H1 (cell line): Measurements from ENCODE around the gene SLC37A3.

ENCODE experiments used
- CTCF ChIP-seq, 3 experiments: IDR thresholded peaks; 1 replicate in 2 of 3; 2 replicates in 1 of 3; pipeline versions ENCODE4 v1.5.1 to v1.6.1; 2011; ENCODE audit warnings: low read length in 3 of 3, mild to moderate bottlenecking in 3 of 3, inconsistent platforms in 2 of 3, low read depth in 1 of 3, moderate library complexity in 1 of 3; ENCODE audit not compliant: insufficient read depth in 1 of 3; ENCODE audit errors: control extremely low read depth in 1 of 3
- E2F6 ChIP-seq: IDR thresholded peaks from 2 replicates; pipeline ENCODE4 v1.6.1; 2012; ENCODE audit warnings: inconsistent platforms
- EP300 ChIP-seq, 2 experiments: IDR thresholded peaks; 1 replicate in 1 of 2; 2 replicates in 1 of 2; pipeline ENCODE4 v1.6.1; 2011 to 2012; ENCODE audit warnings: low read depth in 2 of 2, low read length in 2 of 2, mild to moderate bottlenecking in 2 of 2, borderline replicate concordance in 1 of 2, inconsistent platforms in 1 of 2, moderate library complexity in 1 of 2
- EZH2 ChIP-seq: fragments of 200-600 bp; sonication (generic); IDR thresholded peaks from 2 replicates; pipeline ENCODE4 v1.7.1; 2012; ENCODE audit warnings: low read depth, mild to moderate bottlenecking, moderate library complexity, low read length, inconsistent platforms; ENCODE audit not compliant: severe bottlenecking
- NRF1 ChIP-seq: IDR thresholded peaks from 2 replicates; pipeline ENCODE4 v1.6.1; 2011; ENCODE audit warnings: mild to moderate bottlenecking, low read depth, low read length, improper control_type of control experiment
- PHF8 ChIP-seq: fragments of 200-600 bp; sonication (generic); conservative IDR thresholded peaks from 2 replicates; pipeline ENCODE4 v1.7.1; 2012; ENCODE audit warnings: low read depth, mild to moderate bottlenecking, inconsistent platforms, low read length, moderate library complexity
- POLR2A ChIP-seq, 2 experiments: IDR thresholded peaks; 1 replicate in 1 of 2; 2 replicates in 1 of 2; pipeline ENCODE4 v1.6.1; 2011; ENCODE audit warnings: low read depth in 2 of 2, low read length in 2 of 2, mild to moderate bottlenecking in 2 of 2; ENCODE audit errors: control extremely low read depth in 1 of 2
- SRF ChIP-seq: IDR thresholded peaks from 2 replicates; pipeline ENCODE4 v1.6.1; 2011; ENCODE audit warnings: mild to moderate bottlenecking, low read depth, low read length, moderate library complexity
- TAF1 ChIP-seq: IDR thresholded peaks from 2 replicates; pipeline ENCODE4 v1.6.1; 2011; ENCODE audit warnings: mild to moderate bottlenecking, low read depth, low read length

- TF ChIP-seq TAF1: no peak
- no peak for TF ChIP-seq PHF8
- no peak for TF ChIP-seq CTCF (IDR thresholded peaks at IDR 0.05; ENCODE audit: control extremely low read depth in 1 of 3, insufficient read depth in 1 of 3, low read depth in 1 of 3, low read length in 3 of 3)
- no peak for TF ChIP-seq POLR2A (IDR thresholded peaks at IDR 0.05; ENCODE audit: control extremely low read depth in 1 of 2, low read depth in 2 of 2, low read length in 2 of 2)
- no peak for TF ChIP-seq E2F6
- TF ChIP-seq SRF: no peak
- no peak for TF ChIP-seq EZH2
- no peak for TF ChIP-seq EP300 (IDR thresholded peaks at IDR 0.05; ENCODE audit: borderline replicate concordance in 1 of 2, low read depth in 2 of 2, low read length in 2 of 2)
- no peak for TF ChIP-seq NRF1
Observed at GRCh38 chr7:140390034-140390433, 8.3 kb downstream of the SLC37A3 start.
